Choroid plexus epithelial cell (primary cell): ENCODE data around the gene LRP1B.

Source experiments
- DNase-seq: peaks from one replicate; pipeline ENCODE4 v3.0.0-alpha.2; 2010; ENCODE audit warnings: low read depth
- H3K4me3 ChIP-seq: 2 replicates; pipeline ENCODE4 v1.5.1; 2011; ENCODE audit warnings: low read depth, mild to moderate bottlenecking, control low read depth, low read length, moderate library complexity
- CTCF ChIP-seq: conservative IDR thresholded peaks from 2 replicates; pipeline ENCODE4 v1.5.1; 2011; ENCODE audit warnings: low read depth, mild to moderate bottlenecking, control low read depth, inconsistent platforms, low read length, moderate library complexity

LRP1B gene

GRCh38 chr2:140895378-140895777 is 1235.4 kb downstream of the LRP1B start:
- no peak for DNase-seq
- H3K4me3 ChIP-seq = no peak overlapping the region
- TF ChIP-seq CTCF = no peak

DNA sequence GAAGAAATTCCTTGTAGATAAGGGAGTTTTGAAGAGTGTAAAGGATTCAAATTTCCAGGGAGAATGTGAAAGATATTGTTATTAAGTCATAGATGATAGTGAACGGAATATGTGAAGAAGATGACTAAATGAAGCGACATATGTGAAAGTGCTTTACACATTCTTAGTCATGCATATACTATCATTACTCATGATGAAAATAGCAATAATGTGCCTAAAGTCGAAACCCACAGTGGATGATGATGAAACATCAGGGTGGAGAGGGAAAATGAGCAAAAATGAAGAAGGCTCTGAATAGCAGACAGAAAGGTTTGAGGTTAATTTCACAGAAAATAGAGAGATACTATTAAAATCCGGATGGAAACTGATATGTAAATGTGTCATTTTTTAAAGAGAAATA is 1237.1 kb downstream of the LRP1B start:
- DNase-seq = peak; percentile 76
- no peak overlapping the region for H3K4me3 ChIP-seq
- TF ChIP-seq CTCF = no peak

DNA sequence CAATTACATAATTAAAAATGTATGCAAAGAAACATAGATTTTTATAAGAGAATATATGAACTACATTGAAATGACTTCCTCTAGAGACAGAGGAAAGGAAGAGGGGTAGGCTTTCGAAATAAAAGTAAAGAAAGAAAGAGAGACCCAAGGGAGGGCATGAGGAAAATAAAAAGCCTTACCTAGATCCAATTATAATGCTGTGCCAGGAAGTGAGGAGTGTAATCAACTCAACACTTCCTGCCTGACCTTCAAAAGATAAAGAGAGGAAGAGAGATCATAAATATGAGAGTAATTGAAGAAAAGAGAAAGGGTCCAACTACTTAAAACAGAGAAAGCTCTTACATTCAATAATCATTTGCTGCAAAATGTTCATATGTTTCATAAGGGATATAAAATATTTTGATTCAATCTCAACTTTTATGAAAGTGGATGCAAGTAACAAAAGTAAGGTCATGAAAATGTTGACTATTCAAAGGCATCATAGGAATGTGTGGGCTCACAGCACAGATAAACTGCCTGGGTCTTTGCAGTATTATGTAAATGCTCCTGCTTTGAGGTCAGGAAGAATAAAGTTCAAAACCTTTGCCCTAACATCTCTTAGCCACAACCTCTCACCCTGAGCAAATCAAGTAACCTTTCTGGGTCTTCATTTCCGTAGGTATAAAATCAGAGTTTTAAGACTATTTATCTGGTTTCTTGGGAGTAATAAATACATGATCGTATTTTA is 1237.7 kb downstream of the LRP1B start:
- no peak overlapping the region for H3K4me3 ChIP-seq
- DNase-seq = peak; percentile 38
- no peak for TF ChIP-seq CTCF

DNA sequence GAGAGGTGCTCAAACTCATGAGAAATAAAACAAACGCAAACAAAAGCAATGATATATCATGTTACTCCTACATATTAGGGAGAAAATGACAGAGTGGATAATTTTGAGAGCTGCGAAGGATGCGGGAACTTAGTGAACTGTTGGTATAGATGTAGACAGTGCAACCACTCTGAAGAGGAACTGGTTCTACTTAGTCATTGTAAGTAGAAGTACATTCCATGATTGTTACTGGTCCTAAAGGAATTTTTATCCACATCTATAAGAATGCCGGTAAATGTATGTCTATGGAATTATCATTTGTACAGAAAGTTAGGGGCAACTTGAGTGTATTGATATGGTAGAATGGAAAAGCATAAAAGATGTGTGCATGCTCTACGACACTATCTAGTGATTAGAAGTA is 1238.4 kb downstream of the LRP1B start:
- DNase-seq = peak; percentile 19
- no peak overlapping the region for H3K4me3 ChIP-seq
- no peak for TF ChIP-seq CTCF

DNA sequence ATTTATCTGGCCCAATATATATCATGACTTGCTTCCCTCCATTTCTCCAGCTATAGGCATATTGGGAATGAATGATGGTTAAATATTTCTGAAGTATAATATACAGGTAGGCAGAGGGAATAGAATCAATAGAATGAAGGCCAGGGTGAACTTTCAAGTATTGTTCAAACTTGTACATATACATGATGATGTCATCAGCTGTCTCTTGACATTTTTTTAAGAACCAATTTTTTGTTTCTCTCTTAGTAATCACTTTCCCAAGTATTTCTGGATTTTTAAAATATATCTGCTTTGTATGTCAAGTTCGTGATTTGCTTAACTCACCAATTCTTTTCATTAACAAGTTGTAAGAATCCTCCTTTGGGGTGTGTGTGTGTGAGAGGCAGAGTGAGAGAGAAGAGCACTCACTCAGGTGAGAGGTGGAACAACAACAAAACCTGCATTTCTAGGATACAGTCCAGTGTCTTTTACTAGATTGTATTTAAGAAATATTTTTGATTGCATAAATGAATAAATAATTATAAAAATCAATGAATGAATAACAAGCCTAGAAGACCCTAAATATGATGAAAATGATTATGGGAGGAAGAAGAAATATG is 1239.1 kb downstream of the LRP1B start:
- no peak for DNase-seq
- peak; percentile 34 for TF ChIP-seq CTCF
- H3K4me3 ChIP-seq = no peak overlapping the region

GRCh38 chr2:140882671-140883620 is 1247.9 kb downstream of the LRP1B start:
- no peak for TF ChIP-seq CTCF
- DNase-seq = no peak
- H3K4me3 ChIP-seq = no peak overlapping the region
